Trophoblast cell (in vitro differentiated cells and primary cell): ENCODE data around the gene MARCHF4. TPM values are rescaled to one million over a fixed set of nuclear protein-coding genes. Genes with fewer than 3 reads are reported as not detected.
A peak's percentile ranks its signal among the peaks of the same experiment; 100 is the strongest.

Experiments used
- DNase-seq, 2 donors: peaks; one replicate each; pipeline ENCODE4 v3.0.0-alpha.2; 2016
- H2AFZ ChIP-seq: 2 replicates; pipeline ENCODE4 v1.6.1; 2013; ENCODE audit warnings: low read length, moderate library complexity, mild to moderate bottlenecking; ENCODE audit not compliant: insufficient read depth, poor library complexity
- H2AK5ac ChIP-seq: 2 replicates; pipeline ENCODE4 v1.6.1; 2013; ENCODE audit warnings: mild to moderate bottlenecking, low read length
- H2BK120ac ChIP-seq: 2 replicates; pipeline ENCODE4 v1.6.1; 2013; ENCODE audit warnings: low read length, mild to moderate bottlenecking, moderate library complexity; ENCODE audit not compliant: insufficient read depth, poor library complexity
- H2BK12ac ChIP-seq: 2 replicates; pipeline ENCODE4 v1.6.1; 2013; ENCODE audit warnings: mild to moderate bottlenecking, low read length, moderate library complexity
- H2BK5ac ChIP-seq: 2 replicates; pipeline ENCODE4 v1.6.1; 2013; ENCODE audit warnings: low read length, low read depth, moderate library complexity, mild to moderate bottlenecking; ENCODE audit not compliant: poor library complexity
- H3K14ac ChIP-seq: 2 replicates; pipeline ENCODE4 v1.6.1; 2013; ENCODE audit warnings: mild to moderate bottlenecking, low read length
- H3K18ac ChIP-seq: 2 replicates; pipeline ENCODE4 v1.6.1; 2013; ENCODE audit warnings: mild to moderate bottlenecking, low read length
- H3K23ac ChIP-seq: 2 replicates; pipeline ENCODE4 v1.6.1; 2013; ENCODE audit warnings: low read length
- H3K27ac ChIP-seq: 2 replicates; pipeline ENCODE4 v1.5.1; 2013; ENCODE audit warnings: low read depth, mild to moderate bottlenecking, inconsistent platforms, low read length, moderate library complexity
- H3K27me3 ChIP-seq: 2 replicates; pipeline ENCODE4 v1.6.1; 2013; ENCODE audit warnings: inconsistent platforms, mild to moderate bottlenecking, low read length, moderate library complexity; ENCODE audit not compliant: insufficient read depth
- H3K36me3 ChIP-seq, 2 experiments: 1 replicate in 1 of 2; 2 replicates in 1 of 2; pipeline ENCODE4 v1.6.1; 2013; ENCODE audit warnings: low read length in 2 of 2, mild to moderate bottlenecking in 2 of 2, moderate library complexity in 1 of 2; ENCODE audit not compliant: insufficient read depth in 2 of 2, control insufficient read depth in 1 of 2
- H3K4ac ChIP-seq: 2 replicates; pipeline ENCODE4 v1.6.1; 2013; ENCODE audit warnings: low read depth, mild to moderate bottlenecking, low read length, moderate library complexity
- H3K4me1 ChIP-seq, 2 experiments: 1 replicate in 1 of 2; 2 replicates in 1 of 2; pipeline ENCODE4 v1.6.1; 2013; ENCODE audit warnings: low read length in 2 of 2, mild to moderate bottlenecking in 2 of 2, moderate library complexity in 1 of 2; ENCODE audit not compliant: insufficient read depth in 2 of 2, control insufficient read depth in 1 of 2
- H3K4me2 ChIP-seq: 2 replicates; pipeline ENCODE4 v1.6.1; 2013; ENCODE audit warnings: inconsistent platforms, mild to moderate bottlenecking, low read length, moderate library complexity
- H3K4me3 ChIP-seq: 2 replicates; pipeline ENCODE4 v1.5.1; 2013; ENCODE audit warnings: mild to moderate bottlenecking, low read depth, low read length, inconsistent platforms
- H3K79me1 ChIP-seq: one replicate; pipeline ENCODE4 v1.6.1; 2013; ENCODE audit warnings: low read length
- H3K79me2 ChIP-seq: 2 replicates; pipeline ENCODE4 v1.6.1; 2013; ENCODE audit warnings: low read length, mild to moderate bottlenecking; ENCODE audit not compliant: control insufficient read depth, insufficient read depth, poor library complexity
- H3K9ac ChIP-seq: 2 replicates; pipeline ENCODE4 v1.6.1; 2013; ENCODE audit warnings: mild to moderate bottlenecking, low read length
- H3K9me3 ChIP-seq: 2 replicates; pipeline ENCODE4 v1.6.1; 2013; ENCODE audit warnings: low read depth, mild to moderate bottlenecking, control low read depth, inconsistent platforms, low read length; ENCODE audit not compliant: insufficient read depth
- H4K12ac ChIP-seq: 2 replicates; pipeline ENCODE4 v1.6.1; 2013; ENCODE audit warnings: low read depth, mild to moderate bottlenecking, low read length, moderate library complexity
- H4K8ac ChIP-seq: 2 replicates; pipeline ENCODE4 v1.6.1; 2013; ENCODE audit warnings: low read depth, mild to moderate bottlenecking, low read length, moderate library complexity
- H4K91ac ChIP-seq: one replicate; pipeline ENCODE4 v1.6.1; 2013; ENCODE audit warnings: low read depth, mild to moderate bottlenecking, low read length, moderate library complexity
- WGBS: extraction: QIAGEN DNeasy Blood & Tissue Kit; methylation state at CpG from one replicate; pipeline ENCODE4 v1.1.7; 2013; ENCODE audit warnings: missing lambda C conversion rate; ENCODE audit not compliant: insufficient read length, insufficient coverage; ENCODE audit errors: extremely low coverage; 5-methylcytosine and 5-hydroxymethylcytosine counted together
- polyA plus RNA-seq: library from polyadenylated mRNA; stranded (reverse); fragments of 200-250 nt; gene quantifications from 2 replicates; pipeline ENCODE4 v1.2.3, GENCODE V29; 2013

Gene MARCHF4
- 0.40 and 0.42 TPM in 2 replicates for polyA plus RNA-seq

DNA sequence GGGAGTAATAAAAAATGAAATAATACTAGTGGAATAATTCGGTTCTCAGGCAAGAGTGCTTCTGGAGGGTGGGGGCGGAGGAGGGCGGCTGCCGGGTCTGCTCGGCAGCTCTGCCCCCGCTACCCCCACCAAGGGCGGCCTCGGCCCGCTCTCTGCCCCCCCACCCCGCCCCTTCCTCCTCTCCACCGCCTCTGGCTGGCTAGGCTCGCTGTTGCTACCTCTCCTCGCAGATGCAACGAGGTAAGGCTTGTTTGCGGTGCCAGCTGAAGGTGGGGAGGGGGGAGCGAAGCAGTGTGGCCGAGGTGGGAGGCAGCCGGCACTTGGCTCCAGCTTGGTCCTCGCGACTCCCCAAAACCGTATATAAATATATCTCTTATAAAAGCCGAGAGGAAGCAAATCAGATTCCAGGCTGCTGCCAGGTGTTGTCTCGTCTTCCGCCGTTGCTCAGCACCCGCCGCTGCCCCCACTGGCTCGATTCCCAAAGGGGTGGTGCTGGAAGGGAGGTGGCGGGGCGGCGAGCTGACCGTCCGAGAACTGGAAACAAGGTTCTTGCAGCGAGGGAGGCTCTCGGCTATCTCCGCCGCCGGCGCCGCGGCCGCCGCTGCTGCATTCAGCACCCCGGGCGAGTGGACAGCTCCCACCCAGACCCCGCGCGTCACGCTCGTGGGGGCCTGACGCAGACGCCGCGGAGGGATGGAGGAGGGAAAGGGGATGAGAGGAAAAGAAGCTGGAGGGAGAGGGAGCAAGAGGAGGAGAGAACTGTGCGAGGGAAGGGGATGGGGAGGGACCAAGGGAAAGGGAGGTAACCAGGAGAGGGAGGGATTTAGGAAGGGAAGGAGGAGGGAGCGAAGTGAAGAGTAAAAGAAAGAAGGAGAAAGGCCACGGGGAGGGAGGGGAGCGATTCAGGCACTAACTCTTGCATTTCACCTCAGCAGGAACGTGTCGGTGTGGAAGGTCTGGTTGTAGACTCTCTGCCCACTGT is at the start of gene MARCHF4:
MARCHF4 (minus strand) TSS at position 763 of the 982 bp plus-strand sequence. CDS start 2,223 bp downstream, outside the sequence.
- H3K27me3 ChIP-seq, result peaks cover 16% of the 10 kb centered on the region
- no peak within 1 kb of the TSS for H3K9ac ChIP-seq
- no peaks in the 10 kb centered on the region for H3K4me1 ChIP-seq
- H2BK120ac ChIP-seq, result no peak within 1 kb of the TSS
- peak within 1 kb of the TSS; percentile 56 for H3K4me3 ChIP-seq
- no peak within 1 kb of the TSS for H2BK12ac ChIP-seq
- no peak within 1 kb of the TSS for H2BK5ac ChIP-seq
- H3K23ac ChIP-seq, result no peak within 1 kb of the TSS
- no peaks in the 10 kb centered on the region for H3K36me3 ChIP-seq
- H2AK5ac ChIP-seq, result no peak within 1 kb of the TSS
- H3K14ac ChIP-seq, result no peak within 1 kb of the TSS
- peak within 1 kb of the TSS; percentile 51 for H3K4me2 ChIP-seq
- WGBS, result no CpG with 5 or more reads among the region's 60 CpGs
- no peak within 1 kb of the TSS for H3K4ac ChIP-seq
- H2AFZ ChIP-seq, result no peak within 1 kb of the TSS
- no peak within 1 kb of the TSS for H4K8ac ChIP-seq
- no peak within 1 kb of the TSS for H3K27ac ChIP-seq
- H4K12ac ChIP-seq, result no peak within 1 kb of the TSS
- H4K91ac ChIP-seq, result no peak within 1 kb of the TSS
- no peaks in the 10 kb centered on the region for H3K79me2 ChIP-seq
- peaks cover 2% of the 10 kb centered on the region for H3K9me3 ChIP-seq
- DNase-seq, result peak; percentile 21 to 71
- no peaks in the 10 kb centered on the region for H3K79me1 ChIP-seq
- H3K18ac ChIP-seq, result no peak within 1 kb of the TSS

- Histone ChIP-seq H3K4ac (no peak overlapping the region), H3K79me2 (no peaks in the 10 kb centered on the region), H4K12ac (no peak overlapping the region), H2BK12ac (no peak overlapping the region), H3K14ac (no peak overlapping the region), H3K27ac (no peak overlapping the region), H3K23ac (no peak overlapping the region), H2BK120ac (no peak overlapping the region), H3K36me3 (peaks cover 26 to 42% of the 10 kb centered on the region in 2 experiments), H3K9ac (no peak overlapping the region), H3K4me3 (no peak overlapping the region), H2AFZ (no peak overlapping the region), H3K27me3 (no peaks in the 10 kb centered on the region), H4K91ac (no peak overlapping the region), H3K4me2 (no peak overlapping the region), H3K4me1 (peaks cover 7 to 8% of the 10 kb centered on the region in 2 experiments), H3K9me3 (peaks cover 6% of the 10 kb centered on the region), H2AK5ac (no peak overlapping the region), H2BK5ac (no peak overlapping the region), H4K8ac (no peak overlapping the region), H3K18ac (no peak overlapping the region), H3K79me1 (peaks cover 9% of the 10 kb centered on the region)
- WGBS, result no CpG with 5 or more reads among the region's 9 CpGs
- no peak for DNase-seq
Measured at GRCh38 chr2:216420367-216421101, 48.3 kb upstream of the MARCHF4 start.

- no CpG with 5 or more reads among the region's 1 CpG for WGBS
- Histone ChIP-seq H3K9ac (no peak overlapping the region), H3K14ac (no peak overlapping the region), H4K12ac (no peak overlapping the region), H4K8ac (no peak overlapping the region), H3K18ac (no peak overlapping the region), H2BK120ac (no peak overlapping the region), H2BK5ac (no peak overlapping the region), H3K4me1 (no peaks in the 10 kb centered on the region), H3K27me3 (no peaks in the 10 kb centered on the region), H2AFZ (no peak overlapping the region), H3K79me2 (no peaks in the 10 kb centered on the region), H2BK12ac (no peak overlapping the region), H3K36me3 (peaks cover 24 to 43% of the 10 kb centered on the region in 2 experiments), H3K27ac (no peak overlapping the region), H3K23ac (no peak overlapping the region), H3K9me3 (no peaks in the 10 kb centered on the region), H3K79me1 (no peaks in the 10 kb centered on the region), H2AK5ac (no peak overlapping the region), H4K91ac (no peak overlapping the region), H3K4me2 (no peak overlapping the region), H3K4me3 (no peak overlapping the region), H3K4ac (no peak overlapping the region)
- DNase-seq, result no peak
Measured at GRCh38 chr2:216418981-216419380, 46.7 kb upstream of the MARCHF4 start.

- no peaks in the 10 kb centered on the region for H3K4me1 ChIP-seq
- H3K27me3 ChIP-seq, result no peaks in the 10 kb centered on the region
- no peak overlapping the region for H3K4me3 ChIP-seq
- no peak overlapping the region for H2BK12ac ChIP-seq
- no peak overlapping the region for H2AFZ ChIP-seq
- H3K79me2 ChIP-seq, result peaks cover 4% of the 10 kb centered on the region
- no peak overlapping the region for H4K12ac ChIP-seq
- no peak overlapping the region for H3K27ac ChIP-seq
- no peak overlapping the region for H4K8ac ChIP-seq
- H3K4me2 ChIP-seq, result no peak overlapping the region
- H3K4ac ChIP-seq, result no peak overlapping the region
- no peak overlapping the region for H3K9ac ChIP-seq
- H4K91ac ChIP-seq, result no peak overlapping the region
- H3K14ac ChIP-seq, result no peak overlapping the region
- H3K23ac ChIP-seq, result no peak overlapping the region
- WGBS, result no CpG with 5 or more reads among the region's 6 CpGs
- H3K9me3 ChIP-seq, result no peaks in the 10 kb centered on the region
- H3K79me1 ChIP-seq, result peaks cover 3% of the 10 kb centered on the region
- H2AK5ac ChIP-seq, result no peak overlapping the region
- H3K18ac ChIP-seq, result no peak overlapping the region
- no peak for DNase-seq
- peaks cover 17 to 29% of the 10 kb centered on the region in 2 experiments for H3K36me3 ChIP-seq
- no peak overlapping the region for H2BK5ac ChIP-seq
- H2BK120ac ChIP-seq, result no peak overlapping the region
Measured at GRCh38 chr2:216416571-216417307, 44.5 kb upstream of the MARCHF4 start.
